ENCODE measurements around the gene NLRP2B.

DNA sequence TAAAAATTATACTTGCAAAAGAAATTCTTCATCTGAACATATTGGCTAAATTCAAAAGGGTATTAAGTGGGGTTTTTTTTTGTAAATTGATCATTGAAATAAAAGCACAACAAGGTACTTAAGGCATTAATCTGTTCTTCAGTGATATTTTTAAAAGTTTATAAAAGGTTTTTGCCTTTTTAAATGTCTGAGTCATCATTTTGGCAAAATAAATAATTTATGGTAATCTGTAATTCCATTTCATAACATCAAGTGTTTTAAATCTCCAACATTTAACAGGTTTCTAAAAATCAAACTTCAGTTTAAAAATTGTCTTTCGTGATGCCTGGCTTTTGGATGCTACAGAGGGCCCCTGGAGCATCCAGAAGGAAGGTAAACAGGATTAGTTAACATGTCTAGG lies 27.4 kb downstream of the NLRP2B start:
- TF ChIP-seq, protein P1, sequence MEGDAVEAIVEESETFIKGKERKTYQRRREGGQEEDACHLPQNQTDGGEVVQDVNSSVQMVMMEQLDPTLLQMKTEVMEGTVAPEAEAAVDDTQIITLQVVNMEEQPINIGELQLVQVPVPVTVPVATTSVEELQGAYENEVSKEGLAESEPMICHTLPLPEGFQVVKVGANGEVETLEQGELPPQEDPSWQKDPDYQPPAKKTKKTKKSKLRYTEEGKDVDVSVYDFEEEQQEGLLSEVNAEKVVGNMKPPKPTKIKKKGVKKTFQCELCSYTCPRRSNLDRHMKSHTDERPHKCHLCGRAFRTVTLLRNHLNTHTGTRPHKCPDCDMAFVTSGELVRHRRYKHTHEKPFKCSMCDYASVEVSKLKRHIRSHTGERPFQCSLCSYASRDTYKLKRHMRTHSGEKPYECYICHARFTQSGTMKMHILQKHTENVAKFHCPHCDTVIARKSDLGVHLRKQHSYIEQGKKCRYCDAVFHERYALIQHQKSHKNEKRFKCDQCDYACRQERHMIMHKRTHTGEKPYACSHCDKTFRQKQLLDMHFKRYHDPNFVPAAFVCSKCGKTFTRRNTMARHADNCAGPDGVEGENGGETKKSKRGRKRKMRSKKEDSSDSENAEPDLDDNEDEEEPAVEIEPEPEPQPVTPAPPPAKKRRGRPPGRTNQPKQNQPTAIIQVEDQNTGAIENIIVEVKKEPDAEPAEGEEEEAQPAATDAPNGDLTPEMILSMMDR (IDR thresholded peaks at IDR 0.05): no peak
- TF ChIP-seq POLR2AphosphoS5 (IDR thresholded peaks at IDR 0.05): no peak
- TF ChIP-seq EP300 (IDR thresholded peaks at IDR 0.05): no peak

All from upper lobe of left lung (tissue), 4 donors.